ENCODE measurements around the gene CHAF1A. TPM values are rescaled to one million over a fixed set of nuclear protein-coding genes. Genes with fewer than 3 reads are reported as not detected.

The CHAF1A gene
- total and polyA plus RNA-seq, 7 donors, result 3.6 to 19.1 (median 5.4) TPM

GRCh38 chr19:4414800-4415321, 12.4 kb downstream of the CHAF1A start:
- intact Hi-C loops (cut with DNase I), result no loop called here
- no peak overlapping the region for H3K4me3 ChIP-seq
- 81 to 82% methylated on average over 9 of the region's 9 CpGs for WGBS, 2 donors

GRCh38 chr19:4415352-4415751, 12.9 kb downstream of the CHAF1A start:
- Histone ChIP-seq H3K4me1 (no peaks in the 10 kb centered on the region), H3K9me3 (no peaks in the 10 kb centered on the region), H3K27ac (no peak overlapping the region), H3K27me3 (no peaks in the 10 kb centered on the region), H3K4me3 (no peak overlapping the region), H3K36me3 (no peaks in the 10 kb centered on the region)
- DNase-seq, result no peak
- no peak for TF ChIP-seq POLR2A (IDR thresholded peaks at IDR 0.05)
- TF ChIP-seq EP300 (IDR thresholded peaks at IDR 0.05), result no peak
- TF ChIP-seq CTCF (IDR thresholded peaks at IDR 0.05), result no peak
- no peak for TF ChIP-seq POLR2AphosphoS5 (IDR thresholded peaks at IDR 0.05)
- intact Hi-C loops (cut with DNase I), result no loop called here
- 81 to 90% methylated on average over 10 of the region's 10 CpGs for WGBS, 2 donors

More at GRCh38 chr19:4414800-4415321, 12.4 kb downstream of the CHAF1A start:
- Histone ChIP-seq H3K27ac (no peak overlapping the region), H3K36me3 (no peaks in the 10 kb centered on the region), H3K4me1 (no peaks in the 10 kb centered on the region), H3K9me3 (no peaks in the 10 kb centered on the region), H3K27me3 (no peaks in the 10 kb centered on the region)
- TF ChIP-seq CTCF (IDR thresholded peaks at IDR 0.05) (no peak), POLR2AphosphoS5 (IDR thresholded peaks at IDR 0.05) (no peak), POLR2A (IDR thresholded peaks at IDR 0.05) (no peak), EP300 (IDR thresholded peaks at IDR 0.05) (no peak)
- DNase-seq, result no peak

GRCh38 chr19:4416268-4416667, 13.8 kb downstream of the CHAF1A start:
- Histone ChIP-seq H3K9me3 (no peaks in the 10 kb centered on the region), H3K27ac (no peak overlapping the region), H3K4me1 (no peaks in the 10 kb centered on the region), H3K27me3 (no peaks in the 10 kb centered on the region), H3K36me3 (no peaks in the 10 kb centered on the region), H3K4me3 (no peak overlapping the region)
- DNase-seq, result no peak
- TF ChIP-seq POLR2AphosphoS5 (IDR thresholded peaks at IDR 0.05), result no peak
- no peak for TF ChIP-seq EP300 (IDR thresholded peaks at IDR 0.05)
- TF ChIP-seq CTCF (IDR thresholded peaks at IDR 0.05), result no peak
- TF ChIP-seq POLR2A (IDR thresholded peaks at IDR 0.05), result no peak
- WGBS, 2 donors, result 81 to 92% methylated on average over 9 of the region's 9 CpGs
- intact Hi-C loops (cut with DNase I), result no loop called here

GRCh38 chr19:4423416-4424126, 21.1 kb downstream of the CHAF1A start:
- 87 to 93% methylated on average over 16 of the region's 16 CpGs for WGBS, 2 donors
- Histone ChIP-seq H3K4me1 (no peaks in the 10 kb centered on the region), H3K36me3 (peaks cover 0 to 11% (median 0%) of the 10 kb centered on the region in 4 donors), H3K4me3 (no peak overlapping the region), H3K9me3 (no peaks in the 10 kb centered on the region), H3K27ac (no peak overlapping the region), H3K27me3 (no peaks in the 10 kb centered on the region)
- intact Hi-C loops (cut with DNase I), result no loop called here
- DNase-seq, result no peak
- no peak for TF ChIP-seq EP300 (IDR thresholded peaks at IDR 0.05)
- no peak for TF ChIP-seq CTCF (IDR thresholded peaks at IDR 0.05)
- no peak for TF ChIP-seq POLR2AphosphoS5 (IDR thresholded peaks at IDR 0.05)
- TF ChIP-seq POLR2A (IDR thresholded peaks at IDR 0.05), result no peak
